Amygdala (tissue), 56 donors: Measurements from ENCODE around the gene PXDC1.
A peak's percentile ranks its signal among the peaks of the same experiment; 100 is the strongest.

Experiments
- DNase-seq, 56 donors: peaks; one replicate each; lab custom pipeline; 2025; lab: John Stamatoyannopoulos, UW

The PXDC1 gene

DNA sequence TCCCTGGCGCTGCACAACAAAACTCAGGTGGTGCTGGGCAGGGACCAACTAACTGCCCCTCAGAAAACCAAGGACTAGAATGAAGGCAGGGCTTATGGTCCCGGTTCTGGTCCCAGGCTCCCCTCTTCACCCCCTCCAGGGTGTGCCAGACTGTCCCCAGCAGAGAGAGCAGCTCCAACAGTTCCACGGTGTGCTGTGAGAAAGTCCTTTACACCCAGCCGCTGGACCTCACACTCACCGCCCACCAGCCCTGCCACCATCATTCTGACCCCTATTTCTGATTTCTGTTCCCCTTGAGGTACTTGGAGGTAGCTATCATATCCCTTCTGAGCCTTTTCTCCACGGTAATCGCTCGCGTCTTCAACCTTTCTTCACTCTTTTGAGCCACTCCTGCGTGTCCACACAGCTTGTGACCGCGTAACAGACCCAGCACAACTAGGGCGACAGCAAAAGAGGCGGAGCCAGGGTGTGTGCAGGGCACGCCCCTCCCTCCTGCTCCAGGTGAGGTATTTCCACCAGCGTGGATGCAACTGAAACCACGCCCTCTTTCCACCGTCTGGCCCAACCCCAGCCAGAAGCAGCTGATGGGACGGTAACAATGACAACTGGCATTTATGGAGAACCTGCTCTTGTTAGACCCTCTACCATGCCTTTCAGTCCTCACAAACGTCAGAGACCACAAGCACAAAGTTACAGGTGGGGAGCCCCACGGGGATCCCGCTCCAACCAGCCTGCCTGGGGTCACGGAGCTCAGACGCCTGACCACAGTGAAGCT is 2.3 kb downstream of the PXDC1 start:
- DNase-seq = no peak

DNA sequence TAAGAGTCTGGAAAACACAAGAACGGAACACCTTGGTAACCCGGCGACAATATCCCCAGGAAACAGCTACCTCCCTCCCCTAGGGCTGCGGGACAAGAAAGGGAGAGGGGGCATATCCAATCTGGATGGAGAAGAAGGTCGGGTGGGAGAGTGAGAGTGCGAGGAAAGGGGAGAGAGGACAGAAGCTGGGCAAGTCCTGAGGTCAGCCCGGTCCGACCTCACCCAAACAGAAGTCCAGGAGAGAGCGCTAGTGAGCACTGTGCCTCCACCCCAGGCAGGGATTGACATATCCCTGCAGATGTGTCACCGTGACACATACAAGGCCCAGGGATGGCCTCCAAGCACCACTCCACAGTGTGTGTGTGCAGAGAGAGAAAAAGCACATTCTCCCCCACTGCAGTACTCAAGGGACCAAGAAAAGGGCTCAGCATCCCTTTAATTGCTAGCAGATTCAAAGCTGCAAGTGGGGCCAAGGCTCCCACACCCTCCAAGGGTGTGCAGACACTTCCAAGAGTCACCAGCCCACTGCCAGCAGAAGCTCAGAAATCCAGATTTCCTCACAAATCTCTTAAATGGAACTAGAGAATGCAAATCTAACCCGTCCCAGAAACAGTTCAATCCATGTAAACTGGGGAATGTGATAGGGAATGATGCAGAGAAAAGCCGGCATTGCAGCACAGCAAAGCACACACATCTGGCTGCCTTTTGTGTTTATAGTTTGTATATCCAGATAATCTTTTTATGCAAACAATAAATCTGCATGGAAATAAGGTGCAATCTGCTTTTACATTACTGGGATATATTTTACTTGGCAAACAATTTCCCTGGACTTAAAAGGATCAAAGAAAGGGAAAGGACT is 3.1 kb downstream of the PXDC1 start:
- peak in 26 of 56 donors; percentile 11 to 62 (median 24) for DNase-seq

DNA sequence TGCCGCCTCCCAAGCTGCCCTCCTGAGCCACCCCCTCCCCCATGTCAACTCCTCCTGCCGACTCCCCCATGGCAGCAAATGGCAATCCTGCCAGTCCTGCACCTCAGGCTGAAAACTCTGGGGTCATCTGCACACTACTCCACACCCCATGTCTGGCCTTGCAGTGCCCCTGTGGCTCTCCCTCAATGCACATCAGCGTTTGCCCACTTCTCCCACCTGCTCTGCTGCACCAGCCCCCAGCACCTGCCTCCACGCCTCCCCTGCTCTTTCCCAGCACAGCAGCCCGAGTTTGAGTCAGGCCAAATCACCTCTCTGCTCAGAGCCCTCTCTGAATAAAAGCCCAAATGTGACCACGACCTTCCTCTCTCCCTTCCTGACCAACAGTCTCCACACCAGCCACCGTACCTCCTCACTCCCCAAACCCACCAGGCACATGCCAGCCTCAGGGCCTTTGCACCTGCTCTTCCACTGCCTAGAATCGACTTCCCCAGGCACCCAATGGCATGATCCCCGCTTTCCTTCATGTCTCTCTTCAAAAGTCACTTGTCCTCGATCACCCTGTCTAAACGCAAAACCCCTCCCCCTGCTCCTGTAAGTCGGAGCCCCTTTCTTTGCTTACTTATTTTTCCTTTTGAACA is 4.3 kb downstream of the PXDC1 start:
- DNase-seq = no peak

DNA sequence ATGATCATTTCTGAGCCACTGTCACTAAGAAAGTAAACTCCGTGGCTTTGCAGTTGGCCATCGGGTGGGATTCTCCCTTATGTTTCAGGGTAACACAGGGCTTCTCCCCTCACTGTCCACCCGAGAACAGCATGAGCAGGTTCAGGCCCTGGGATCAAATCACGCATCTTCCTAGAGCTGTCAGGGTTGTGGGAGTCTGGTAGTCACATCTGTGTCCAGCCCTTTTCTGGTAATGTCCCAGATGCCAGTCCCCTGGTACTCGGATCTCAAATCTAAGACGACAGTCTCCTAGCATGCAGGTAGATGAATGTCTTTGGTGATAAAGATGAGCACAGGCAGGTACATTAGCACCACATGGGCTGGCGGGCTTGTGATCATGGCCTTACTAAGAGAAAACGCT is 4.8 kb downstream of the PXDC1 start:
- DNase-seq = no peak

DNA sequence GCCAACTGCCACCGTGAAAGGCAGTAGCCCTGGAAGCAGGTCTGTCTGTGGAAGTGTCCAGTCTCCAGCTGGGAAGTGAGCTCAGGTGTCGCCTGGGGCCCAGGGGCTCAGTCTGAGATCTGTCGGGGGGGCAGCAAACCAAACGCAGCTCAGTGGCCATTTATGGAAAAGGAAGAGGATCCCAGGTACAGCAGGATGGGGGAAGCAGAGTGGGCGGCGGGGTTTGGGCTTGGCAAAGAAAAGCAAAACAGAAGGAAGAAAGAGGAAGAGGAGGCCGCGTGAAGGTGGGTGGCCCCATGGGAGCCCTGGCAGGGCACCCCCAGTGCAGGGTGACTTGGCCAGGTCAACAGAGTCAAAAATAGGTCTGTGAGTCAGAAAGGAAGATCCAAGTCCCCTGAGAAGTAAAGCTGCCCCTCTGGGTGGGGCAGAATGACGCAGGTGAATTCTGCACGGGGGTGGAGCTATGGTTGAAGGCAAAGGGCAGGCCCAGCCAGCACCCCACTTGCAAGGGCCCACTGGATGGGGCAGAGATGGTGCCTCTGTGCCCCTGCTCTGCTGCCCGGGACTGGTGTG is 5.3 kb downstream of the PXDC1 start:
- no peak for DNase-seq

DNA sequence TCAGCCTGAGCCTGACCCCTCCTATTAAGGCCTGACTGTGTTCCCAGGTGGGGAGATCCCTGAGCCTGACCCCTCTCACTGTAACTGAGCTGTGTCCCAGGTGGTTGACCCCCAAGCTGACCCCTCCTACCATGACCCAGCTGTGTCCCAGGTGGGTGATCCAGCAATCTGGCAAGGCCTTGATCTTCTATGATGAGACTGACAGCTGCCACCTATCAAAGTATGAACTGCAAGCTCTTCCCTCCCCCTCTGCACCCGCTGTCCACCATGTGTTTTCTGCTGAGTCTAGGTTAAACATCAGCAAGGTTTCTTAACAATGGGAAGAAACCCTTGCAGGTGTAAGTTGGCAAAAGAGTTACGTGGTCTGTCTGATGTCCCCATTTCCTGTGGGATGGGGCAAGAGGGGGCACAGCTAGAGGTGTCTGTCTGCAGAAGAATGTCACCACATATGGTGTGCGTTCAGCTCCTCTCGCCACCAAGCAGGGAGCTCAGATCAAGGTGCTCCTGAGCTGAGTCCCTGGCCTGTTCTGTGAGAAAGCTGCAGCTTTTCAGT is 5.9 kb downstream of the PXDC1 start:
- no peak for DNase-seq

DNA sequence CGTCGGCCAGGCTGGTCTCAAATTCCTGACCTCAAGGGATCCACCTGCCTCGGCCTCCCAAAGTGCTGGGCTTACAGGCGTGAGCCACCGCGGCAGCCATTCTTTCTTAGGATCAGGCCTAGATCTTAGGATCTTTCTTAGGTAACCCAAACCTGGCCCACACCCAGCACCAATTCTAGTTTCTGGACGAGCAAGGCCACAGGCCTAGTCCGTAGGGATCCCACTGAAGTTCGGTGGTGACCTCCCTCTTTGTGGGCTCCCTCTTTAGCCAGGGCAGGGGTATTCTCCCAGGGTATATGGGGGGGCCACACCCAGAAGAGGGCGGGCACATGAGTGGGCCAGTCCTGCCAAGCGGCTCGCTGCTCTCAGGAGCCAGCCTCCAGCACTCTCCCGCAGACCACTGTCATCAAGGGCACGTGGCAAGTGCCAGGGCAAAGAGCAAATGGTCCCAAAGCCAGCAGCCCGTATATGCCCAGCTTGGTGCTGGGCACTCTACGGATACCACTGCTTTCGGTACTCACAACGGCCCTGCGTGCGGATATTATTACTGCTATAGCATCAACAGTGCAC is 6.5 kb downstream of the PXDC1 start:
- no peak for DNase-seq

DNA sequence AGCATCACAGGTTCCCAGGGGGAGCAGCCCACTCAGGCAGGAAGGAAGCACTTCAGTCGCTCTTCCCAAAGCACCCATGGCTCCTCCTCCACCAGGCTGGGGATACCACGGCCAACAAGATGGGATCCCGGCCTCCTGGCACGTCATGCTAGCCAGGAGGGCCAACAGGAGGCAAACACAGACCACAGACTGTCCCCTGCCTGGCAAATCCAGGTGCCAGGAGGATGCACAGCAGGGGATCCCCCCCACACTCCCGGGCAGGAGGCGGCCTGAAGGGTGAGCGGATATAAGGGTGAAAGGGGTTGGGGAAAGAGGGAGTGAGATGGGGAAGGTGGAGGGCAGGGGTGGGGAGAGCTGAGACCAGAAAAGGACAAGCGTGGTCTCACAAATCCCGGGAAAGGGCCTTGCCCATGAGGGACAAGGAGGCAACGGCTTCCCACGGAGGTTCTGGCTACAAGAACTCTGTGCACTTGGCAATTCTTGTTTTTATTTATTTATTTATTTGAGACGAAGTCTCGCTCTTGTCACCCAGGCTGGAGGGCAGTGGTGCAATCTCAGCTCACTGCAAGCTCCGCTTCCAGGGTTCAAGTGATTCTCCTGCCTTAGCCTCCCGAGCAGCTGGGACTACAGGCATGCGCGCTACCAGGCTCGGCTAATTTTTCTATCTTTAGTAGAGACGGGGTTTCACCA is 7.2 kb downstream of the PXDC1 start:
- no peak for DNase-seq

DNA sequence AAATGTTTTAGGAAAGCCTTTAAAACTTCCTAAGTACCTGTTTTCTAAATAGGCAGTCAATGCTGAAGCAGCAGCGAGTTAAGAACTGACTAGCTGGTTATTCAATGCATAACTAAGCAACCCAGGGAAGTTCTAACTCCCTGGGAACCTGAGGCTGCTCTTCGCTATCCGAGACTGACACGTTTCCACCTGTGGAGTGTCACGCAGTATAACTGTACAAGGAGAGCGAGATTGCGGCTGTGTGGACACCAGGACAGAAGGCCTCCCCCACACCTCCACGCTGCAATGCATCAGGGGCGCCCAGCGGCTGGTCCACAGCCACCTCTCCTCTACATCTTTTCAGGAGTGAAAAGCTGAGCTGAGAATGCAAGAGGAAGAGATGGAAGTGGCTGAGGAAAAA is 8.0 kb downstream of the PXDC1 start:
- DNase-seq = no peak

DNA sequence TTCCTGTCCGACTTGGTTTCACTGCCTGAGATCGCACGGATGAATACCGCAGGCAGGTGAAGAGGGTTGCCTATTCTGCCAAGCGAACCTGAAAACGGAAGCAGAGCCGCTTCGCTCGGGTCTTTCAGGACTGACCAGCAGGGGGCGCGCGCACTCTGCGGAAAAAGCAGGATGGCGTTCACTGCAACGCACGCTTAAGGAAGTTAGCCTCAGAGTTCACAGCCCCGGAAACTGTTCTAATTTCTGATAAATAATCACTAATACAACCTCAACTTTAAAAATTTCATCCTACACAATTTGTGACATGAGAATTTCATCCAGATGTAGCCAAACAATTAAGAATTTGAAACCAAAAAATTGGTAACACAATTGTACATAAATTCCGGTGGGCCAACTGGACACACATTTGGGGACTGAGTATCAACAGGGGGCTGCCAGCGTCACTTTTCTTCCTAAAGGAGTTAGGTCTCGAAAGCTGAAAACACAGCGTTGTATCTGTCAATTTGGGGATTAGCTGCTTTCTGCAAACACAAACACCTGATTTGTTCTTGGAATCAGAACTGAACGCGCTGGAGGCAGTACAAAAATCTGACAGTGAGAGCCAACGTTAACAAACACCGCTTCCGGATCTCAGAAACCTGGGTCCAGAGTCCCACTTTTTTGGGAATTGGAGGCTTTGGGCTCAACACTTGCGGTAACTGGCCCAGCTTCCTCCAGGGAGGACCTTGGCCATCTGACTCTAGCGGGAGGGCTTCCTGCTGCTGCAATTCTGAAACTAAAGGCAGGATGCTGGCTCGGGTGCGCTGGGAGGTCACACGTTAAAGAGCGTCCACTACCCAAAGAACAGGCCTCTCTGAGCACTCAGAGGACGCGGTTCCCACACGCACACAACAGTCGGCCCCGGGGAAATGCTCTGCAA is 8.8 kb downstream of the PXDC1 start:
- peak in 53 of 56 donors; percentile 23 to 89 (median 61) for DNase-seq

DNA sequence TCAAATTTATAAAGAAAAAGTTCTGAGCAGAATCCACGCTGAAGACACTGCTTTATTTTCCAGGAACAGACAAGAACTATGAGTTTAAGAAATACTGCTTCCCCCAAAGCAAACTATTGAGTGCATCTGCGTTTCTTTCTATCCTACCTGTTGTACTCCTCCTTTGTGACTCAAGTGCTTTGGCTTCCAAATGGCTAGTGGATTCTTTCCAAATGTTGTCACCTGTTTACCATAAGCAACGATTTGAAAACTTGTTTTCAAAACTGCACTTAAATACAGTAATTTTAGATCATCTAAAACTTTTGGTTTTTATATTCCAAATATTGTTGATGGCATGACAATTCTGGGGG is 9.5 kb downstream of the PXDC1 start:
- no peak for DNase-seq

DNA sequence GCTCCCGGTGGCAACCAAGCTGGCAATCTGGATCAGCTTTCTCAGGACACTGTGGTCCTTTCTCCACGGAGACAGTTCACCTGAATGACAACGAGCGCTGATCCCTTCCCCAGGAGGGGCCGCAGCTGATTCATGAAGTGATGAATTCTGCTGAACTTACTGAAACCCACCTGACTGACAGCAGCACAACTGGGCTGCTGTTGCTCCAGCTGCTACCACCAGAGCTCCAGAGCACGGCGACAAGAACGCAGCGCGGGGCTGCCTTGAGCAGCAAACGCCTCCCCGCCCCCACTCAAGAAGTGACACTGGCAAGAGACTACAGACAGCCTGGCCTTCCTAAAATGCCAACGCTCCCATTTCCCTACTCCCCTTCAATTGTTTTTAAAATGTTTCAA is 10.0 kb downstream of the PXDC1 start:
- DNase-seq = no peak

DNA sequence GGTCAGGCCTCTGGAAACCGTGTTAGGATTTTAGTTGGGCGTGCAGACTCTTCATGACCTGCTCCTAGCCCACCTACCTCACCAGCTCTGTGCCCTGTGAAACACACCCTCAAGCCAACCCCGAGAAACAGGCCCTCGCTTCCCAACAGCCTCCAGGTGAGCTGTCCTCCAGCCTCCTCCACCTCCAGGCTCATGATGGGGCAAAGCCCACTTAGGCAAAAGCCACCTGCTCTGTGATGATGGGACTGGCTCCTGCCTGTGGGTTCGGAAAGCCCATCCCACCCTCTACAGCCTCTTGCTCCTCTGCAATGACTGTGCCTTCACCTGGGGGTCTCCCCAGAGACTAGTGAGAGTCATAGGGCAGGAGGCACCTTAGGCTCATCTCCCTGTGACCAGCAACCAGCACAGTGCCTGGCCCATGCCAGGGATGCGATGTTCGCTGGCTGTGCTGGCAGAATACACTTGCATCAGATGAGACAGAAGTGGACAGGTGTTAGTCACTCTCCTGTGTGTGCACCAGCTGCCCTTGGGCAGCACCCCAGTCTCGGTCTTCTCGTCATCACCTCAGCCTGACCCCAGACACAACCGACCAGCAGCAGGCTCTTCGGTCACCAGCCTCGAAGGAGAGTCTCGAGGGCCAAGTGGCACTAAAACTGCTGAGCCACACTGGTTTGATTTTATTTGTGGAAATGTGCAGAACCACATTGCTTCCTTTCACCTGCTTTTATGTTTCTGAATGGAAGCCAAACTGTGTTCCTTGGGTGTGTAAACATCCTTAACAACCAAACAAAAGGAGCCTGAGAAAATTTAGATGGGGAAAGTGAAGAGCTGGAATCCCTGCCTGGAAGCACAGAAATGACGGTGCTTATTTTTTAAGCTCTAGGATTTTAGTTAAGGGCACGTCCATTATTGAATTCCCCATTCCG is 10.7 kb downstream of the PXDC1 start:
- DNase-seq = no peak

DNA sequence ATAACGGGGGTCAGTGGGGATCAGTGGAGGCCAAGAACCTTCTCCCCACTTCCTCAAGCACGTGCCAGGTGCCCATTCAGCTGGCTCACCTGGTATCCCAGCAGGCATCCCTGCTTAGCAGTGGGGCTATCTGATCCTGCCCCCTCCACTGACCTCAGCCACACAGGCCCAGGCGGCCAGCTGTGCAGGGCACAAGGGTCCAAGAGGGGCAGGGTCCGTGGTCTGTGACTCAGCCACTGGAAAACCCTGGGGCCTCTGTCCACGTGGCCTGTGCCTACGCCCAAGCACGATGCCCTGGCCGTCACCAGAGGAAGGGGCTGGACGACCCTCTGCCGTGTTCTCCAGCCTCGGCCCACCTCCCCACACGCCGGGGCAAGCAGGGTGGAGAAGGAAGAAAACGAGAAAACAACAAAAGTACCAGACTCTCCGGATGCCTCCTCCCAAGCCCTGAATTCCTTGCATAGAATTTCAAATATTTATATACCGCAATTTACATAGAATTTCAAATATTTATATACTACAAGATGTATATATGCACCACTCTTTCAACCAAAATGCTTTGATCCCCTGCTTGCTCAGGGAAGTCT is 12.1 kb downstream of the PXDC1 start:
- no peak for DNase-seq

DNA sequence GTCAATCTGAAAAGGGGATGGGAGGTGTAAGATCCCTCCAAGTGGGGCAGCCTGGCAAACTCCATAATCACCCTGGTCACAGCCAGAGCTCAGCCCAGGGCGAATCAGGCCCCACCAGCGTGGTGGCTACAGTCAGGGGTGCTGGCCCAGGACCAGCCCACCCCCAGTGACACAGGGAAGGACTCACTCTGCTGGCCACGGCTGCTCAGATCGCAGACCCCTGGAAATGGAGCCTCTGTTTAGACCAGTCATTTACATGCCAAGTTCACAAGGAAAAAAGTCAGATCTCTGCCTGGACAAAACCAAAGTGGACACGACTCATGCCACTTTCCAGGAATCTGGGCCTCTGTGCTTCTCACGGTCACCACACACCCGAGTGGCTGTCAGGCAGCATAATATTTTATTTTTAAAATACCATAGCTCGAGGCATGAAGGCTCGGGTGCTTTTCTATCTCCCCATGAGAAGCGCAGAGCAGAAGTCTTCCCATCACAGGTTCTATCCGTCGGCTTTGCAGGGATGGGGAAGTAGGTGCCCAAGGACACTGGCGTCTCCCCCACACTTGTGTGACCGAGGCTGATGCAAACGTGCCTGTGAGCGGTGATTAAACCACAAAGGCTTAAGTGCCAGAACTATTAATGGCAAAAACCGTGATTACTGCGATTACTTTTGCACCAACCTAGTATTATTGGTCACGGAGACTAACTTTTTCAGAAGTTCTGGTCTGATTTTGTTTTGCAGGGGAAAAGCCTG is 13.0 kb downstream of the PXDC1 start:
- DNase-seq = no peak

DNA sequence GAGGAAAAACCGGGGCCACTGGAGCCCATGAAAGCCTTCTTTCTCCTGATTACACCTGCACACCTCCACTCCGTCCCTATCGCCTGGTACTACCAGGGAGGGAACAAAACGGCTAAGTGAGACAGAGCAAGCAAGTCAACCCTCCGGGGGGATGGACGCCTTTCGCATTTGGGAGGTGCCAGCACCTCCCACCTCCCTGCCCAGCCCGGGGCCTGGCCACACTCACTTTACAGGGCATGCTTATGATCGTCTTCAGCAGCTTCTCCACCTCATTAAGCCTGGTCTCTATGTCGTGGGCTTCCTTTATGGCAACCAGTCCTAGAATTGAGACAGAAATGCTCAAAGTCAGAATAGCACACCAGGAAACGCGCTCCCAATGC is 13.7 kb downstream of the PXDC1 start:
- no peak for DNase-seq
